Activated CD4-positive, alpha-beta memory T cell treated with anti-CD3 and anti-CD28 coated beads for 36 hours (primary cell): ENCODE data around the gene STIMATE. TPM values are rescaled to one million over a fixed set of nuclear protein-coding genes. Genes with fewer than 3 reads are reported as not detected.

Experiments used
- CTCF ChIA-PET: fragments of 350-600 bp; sonication (Branson Sonifier 250); formaldehyde crosslinking; loops from one replicate; lab custom pipeline; 2021; ENCODE audit warnings: antibody characterized with exemption, inconsistent platforms; lab: Charles Lee
- POLR2A ChIA-PET: fragments of 350-600 bp; sonication (Branson Sonifier 250); formaldehyde crosslinking; loops from one replicate; lab custom pipeline; 2021; ENCODE audit warnings: antibody characterized with exemption; lab: Charles Lee
- DNase-seq: peaks from one replicate; pipeline ENCODE4 v3.0.0-alpha.2; 2020
- H3K27ac Mint-ChIP-seq: one replicate; pipeline ENCODE4 v1.8.0; 2021; ENCODE audit warnings: mixed read lengths
- H3K27me3 Mint-ChIP-seq: one replicate; pipeline ENCODE4 v1.8.0; 2021; ENCODE audit warnings: mixed read lengths
- H3K36me3 Mint-ChIP-seq: one replicate; pipeline ENCODE4 v1.8.0; 2021; ENCODE audit warnings: mixed read lengths
- H3K4me1 Mint-ChIP-seq: one replicate; pipeline ENCODE4 v1.8.0; 2021; ENCODE audit warnings: low read depth, mixed read lengths
- H3K4me3 Mint-ChIP-seq: one replicate; pipeline ENCODE4 v1.8.0; 2021; ENCODE audit warnings: mild to moderate bottlenecking, mixed read lengths
- H3K9me3 Mint-ChIP-seq: one replicate; pipeline ENCODE4 v1.8.0; 2021; ENCODE audit warnings: mixed read lengths
- intact Hi-C: fragments of 100-400 bp; cut with micrococcal nuclease; formaldehyde crosslinking; loops from one replicate; pipeline ENCODE4 v1.15.1; 2023
- total RNA-seq, 2 experiments: library from RNA; stranded (reverse); gene quantifications; one replicate each; pipeline ENCODE4 v1.2.3, GENCODE V29; 2021

STIMATE gene
- total RNA-seq, 2 experiments from 2014 or later = 13.0 to 18.3 TPM

DNA sequence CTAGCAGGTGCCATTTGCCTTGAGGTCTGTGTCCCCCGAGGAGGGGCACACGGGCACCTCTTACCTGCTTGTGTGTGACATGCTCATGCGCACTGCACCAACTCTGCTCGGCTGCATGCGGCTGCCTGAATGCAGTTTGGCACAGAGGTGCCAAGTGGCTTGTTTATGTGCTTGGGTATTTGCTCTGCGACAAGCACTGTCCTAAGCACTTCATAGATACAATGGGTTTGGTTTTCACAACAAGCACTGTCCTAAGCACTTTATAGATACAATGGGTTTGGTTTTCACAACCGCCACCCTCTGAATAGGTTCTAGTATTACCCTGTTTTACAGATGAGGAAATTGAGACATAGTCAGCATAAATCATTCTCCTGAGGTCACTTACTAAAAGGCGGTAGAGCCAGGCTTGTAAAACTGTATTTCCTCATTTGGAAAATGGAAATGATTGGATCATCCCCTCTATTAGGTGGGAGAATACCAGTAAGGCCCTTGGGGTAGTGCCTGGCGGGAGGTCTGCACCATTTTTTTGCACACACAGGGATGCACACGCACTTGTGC lies 67.4 kb downstream of the STIMATE start:
- Mint-ChIP-seq H3K27me3 (no peaks in the 10 kb centered on the region), H3K4me1 (no peaks in the 10 kb centered on the region), H3K36me3 (no peaks in the 10 kb centered on the region), H3K9me3 (no peaks in the 10 kb centered on the region), H3K27ac (no peak overlapping the region), H3K4me3 (no peak overlapping the region)
- ChIA-PET POLR2A (no interaction called here), CTCF (no interaction called here)
- no peak for DNase-seq
- intact Hi-C loops = no loop called here

DNA sequence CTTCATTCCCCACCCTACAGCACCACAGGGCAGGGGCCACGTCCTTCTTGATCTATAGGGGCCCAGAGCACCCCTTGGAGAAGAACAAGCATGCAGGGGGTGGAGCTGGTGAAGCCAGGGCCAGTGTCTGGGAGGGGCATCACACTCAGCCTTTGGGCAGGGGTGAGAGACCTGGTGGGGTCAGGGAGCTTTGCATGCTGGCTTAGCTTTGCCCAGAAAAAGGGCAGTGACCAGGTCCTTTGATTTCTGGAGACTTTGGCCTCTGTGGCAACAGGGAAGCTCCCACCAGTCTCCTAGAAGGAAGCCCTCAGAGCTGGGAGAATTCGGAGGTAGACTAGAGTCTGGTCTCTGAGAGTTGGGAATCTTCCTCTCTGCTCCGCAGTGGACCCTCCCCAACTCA lies 67.9 kb downstream of the STIMATE start:
- intact Hi-C loops = no loop called here

GRCh38 chr3:52827866-52828376 lies 69.4 kb downstream of the STIMATE start:
- intact Hi-C loops = no loop called here
- DNase-seq = no peak
- ChIA-PET CTCF (no interaction called here), POLR2A (no interaction called here)
- H3K4me3 Mint-ChIP-seq = no peak overlapping the region
- no peaks in the 10 kb centered on the region for H3K27me3 Mint-ChIP-seq
- H3K27ac Mint-ChIP-seq = no peak overlapping the region
- no peaks in the 10 kb centered on the region for H3K36me3 Mint-ChIP-seq
- no peaks in the 10 kb centered on the region for H3K4me1 Mint-ChIP-seq
- H3K9me3 Mint-ChIP-seq = no peaks in the 10 kb centered on the region

More for the DNA sequence above, 67.9 kb downstream of the STIMATE start:
- H3K4me3 Mint-ChIP-seq = no peak overlapping the region
- no peaks in the 10 kb centered on the region for H3K27me3 Mint-ChIP-seq
- ChIA-PET CTCF (no interaction called here), POLR2A (interaction anchor here (0.5 kb wide), 1 partner anchor 187 kb away, joined by 3 read pairs; no protein-coding TSS in a partner anchor)
- no peaks in the 10 kb centered on the region for H3K36me3 Mint-ChIP-seq
- no peak overlapping the region for H3K27ac Mint-ChIP-seq
- no peaks in the 10 kb centered on the region for H3K9me3 Mint-ChIP-seq
- DNase-seq = no peak
- H3K4me1 Mint-ChIP-seq = no peaks in the 10 kb centered on the region

- POLR2A ChIA-PET = no interaction called here
- Mint-ChIP-seq H3K9me3 (no peaks in the 10 kb centered on the region), H3K4me1 (no peaks in the 10 kb centered on the region), H3K4me3 (no peak overlapping the region), H3K27ac (no peak overlapping the region), H3K36me3 (no peaks in the 10 kb centered on the region), H3K27me3 (no peaks in the 10 kb centered on the region)
- CTCF ChIA-PET = no interaction called here
- DNase-seq = no peak
- intact Hi-C loops = no loop called here
These were observed 69.9 kb downstream of the STIMATE start for GRCh38 chr3:52827441-52827840.

GRCh38 chr3:52824037-52824436 lies 73.3 kb downstream of the STIMATE start:
- ChIA-PET POLR2A (no interaction called here), CTCF (no interaction called here)
- intact Hi-C loops = no loop called here
- no peak overlapping the region for H3K4me3 Mint-ChIP-seq
- no peaks in the 10 kb centered on the region for H3K9me3 Mint-ChIP-seq
- no peak overlapping the region for H3K27ac Mint-ChIP-seq
- no peaks in the 10 kb centered on the region for H3K27me3 Mint-ChIP-seq
- no peaks in the 10 kb centered on the region for H3K4me1 Mint-ChIP-seq
- H3K36me3 Mint-ChIP-seq = no peaks in the 10 kb centered on the region
- DNase-seq = no peak

DNA sequence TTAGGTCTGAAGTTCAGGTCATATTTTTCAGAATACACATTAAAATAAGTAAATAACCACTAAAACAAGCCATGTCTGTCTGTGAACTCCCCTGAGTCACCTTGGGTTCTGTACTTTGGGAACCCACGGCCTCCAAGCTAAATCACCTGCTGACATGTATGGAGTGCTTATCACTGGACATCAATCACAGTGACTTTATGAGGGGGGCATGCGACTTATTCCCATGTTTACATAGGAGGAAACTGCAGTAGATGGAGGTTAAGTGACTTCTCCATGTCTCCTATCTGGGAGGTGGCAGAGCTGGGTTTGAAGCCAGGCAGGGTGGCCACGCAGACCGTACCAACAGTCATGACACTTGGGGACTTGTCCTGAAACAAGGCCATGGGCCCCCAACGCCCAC lies 75.0 kb downstream of the STIMATE start:
- intact Hi-C loops = no loop called here
- no peak for DNase-seq
- ChIA-PET CTCF (interaction anchor here (2.1 kb wide), 1 partner anchor 24 kb away, joined by 13 read pairs; no protein-coding TSS in a partner anchor), POLR2A (no interaction called here)
- no peaks in the 10 kb centered on the region for H3K4me1 Mint-ChIP-seq
- no peaks in the 10 kb centered on the region for H3K9me3 Mint-ChIP-seq
- no peak overlapping the region for H3K27ac Mint-ChIP-seq
- no peak overlapping the region for H3K4me3 Mint-ChIP-seq
- no peaks in the 10 kb centered on the region for H3K36me3 Mint-ChIP-seq
- H3K27me3 Mint-ChIP-seq = no peaks in the 10 kb centered on the region

GRCh38 chr3:52820736-52821135 lies 76.6 kb downstream of the STIMATE start:
- Mint-ChIP-seq H3K27me3 (no peaks in the 10 kb centered on the region), H3K36me3 (no peaks in the 10 kb centered on the region), H3K4me3 (no peak overlapping the region), H3K27ac (no peak overlapping the region), H3K9me3 (no peaks in the 10 kb centered on the region), H3K4me1 (no peaks in the 10 kb centered on the region)
- ChIA-PET CTCF (interaction anchor here (0.7 to 2.1 kb wide), 8 partner anchors 9 to 238 kb away, joined by 3 to 13 read pairs (median 4); partner anchors contain the start of gene MUSTN1), POLR2A (no interaction called here)
- intact Hi-C loops = no loop called here
- DNase-seq = peak; percentile 40

DNA sequence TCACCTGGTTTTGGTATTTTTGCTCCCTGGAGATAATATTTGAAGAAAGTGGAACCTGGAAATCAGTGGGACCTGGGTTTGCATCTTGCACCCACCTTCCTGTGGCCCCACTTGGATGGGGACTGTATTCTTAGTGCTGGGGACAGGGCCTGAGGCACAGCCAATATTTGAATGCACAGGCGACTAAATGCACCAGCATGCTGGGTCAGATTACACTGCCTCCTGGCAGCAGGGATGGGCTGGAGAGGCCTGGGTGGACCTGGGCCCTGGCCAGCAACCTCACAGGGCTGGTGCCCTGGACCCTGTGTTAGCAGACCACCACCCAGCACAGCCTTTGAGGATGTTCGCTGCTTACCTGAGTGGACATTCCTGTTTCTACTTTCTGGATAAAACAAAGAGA lies 77.4 kb downstream of the STIMATE start:
- intact Hi-C loops = no loop called here
- H3K4me3 Mint-ChIP-seq = no peak overlapping the region
- DNase-seq = no peak
- H3K36me3 Mint-ChIP-seq = no peaks in the 10 kb centered on the region
- no peaks in the 10 kb centered on the region for H3K27me3 Mint-ChIP-seq
- no peak overlapping the region for H3K27ac Mint-ChIP-seq
- POLR2A ChIA-PET = no interaction called here
- no peaks in the 10 kb centered on the region for H3K9me3 Mint-ChIP-seq
- CTCF ChIA-PET = interaction anchor here (1.5 to 1.8 kb wide), 3 partner anchors 8 to 31 kb away, joined by 3 to 12 read pairs (median 12); no protein-coding TSS in a partner anchor
- H3K4me1 Mint-ChIP-seq = no peaks in the 10 kb centered on the region

DNA sequence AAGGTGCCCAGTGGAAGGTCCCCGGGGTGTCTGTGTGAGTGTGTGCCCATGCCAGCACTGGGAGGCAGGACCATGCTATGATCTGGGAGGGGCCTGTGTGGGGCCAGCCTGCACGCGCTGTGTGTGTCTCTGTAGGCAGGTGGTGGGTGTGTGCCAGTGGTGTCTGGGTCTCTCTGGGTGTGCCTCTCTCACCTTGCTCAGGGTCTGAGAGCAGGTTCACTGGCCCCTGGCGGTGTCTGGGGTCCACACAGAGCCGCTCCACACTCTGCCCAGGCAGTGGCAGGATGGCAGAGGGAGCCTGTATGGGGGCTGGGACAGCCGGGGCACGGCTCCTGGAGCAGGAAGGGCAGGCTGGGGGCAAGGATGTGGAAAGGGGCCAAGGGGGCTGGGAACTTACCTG lies 79.5 kb downstream of the STIMATE start:
- ChIA-PET CTCF (no interaction called here), POLR2A (no interaction called here)
- Mint-ChIP-seq H3K9me3 (no peaks in the 10 kb centered on the region), H3K27me3 (no peaks in the 10 kb centered on the region), H3K4me1 (no peaks in the 10 kb centered on the region), H3K27ac (no peak overlapping the region), H3K36me3 (no peaks in the 10 kb centered on the region), H3K4me3 (no peak overlapping the region)
- no peak for DNase-seq
- intact Hi-C loops = no loop called here

GRCh38 chr3:52817221-52817620 lies 80.1 kb downstream of the STIMATE start:
- Mint-ChIP-seq H3K9me3 (no peaks in the 10 kb centered on the region), H3K4me3 (no peak overlapping the region), H3K36me3 (no peaks in the 10 kb centered on the region), H3K27me3 (no peaks in the 10 kb centered on the region), H3K4me1 (no peaks in the 10 kb centered on the region), H3K27ac (no peak overlapping the region)
- CTCF ChIA-PET = no interaction called here
- POLR2A ChIA-PET = no interaction called here
- intact Hi-C loops = no loop called here
- no peak for DNase-seq

GRCh38 chr3:52816654-52817053 lies 80.7 kb downstream of the STIMATE start:
- ChIA-PET POLR2A (no interaction called here), CTCF (no interaction called here)
- intact Hi-C loops = no loop called here
- no peaks in the 10 kb centered on the region for H3K27me3 Mint-ChIP-seq
- H3K4me1 Mint-ChIP-seq = no peaks in the 10 kb centered on the region
- DNase-seq = no peak
- H3K4me3 Mint-ChIP-seq = no peak overlapping the region
- no peaks in the 10 kb centered on the region for H3K9me3 Mint-ChIP-seq
- H3K27ac Mint-ChIP-seq = no peak overlapping the region
- no peaks in the 10 kb centered on the region for H3K36me3 Mint-ChIP-seq

- POLR2A ChIA-PET = no interaction called here
- no peaks in the 10 kb centered on the region for H3K9me3 Mint-ChIP-seq
- H3K27me3 Mint-ChIP-seq = no peaks in the 10 kb centered on the region
- no peaks in the 10 kb centered on the region for H3K36me3 Mint-ChIP-seq
- intact Hi-C loops = no loop called here
- no peak for DNase-seq
- CTCF ChIA-PET = no interaction called here
- no peaks in the 10 kb centered on the region for H3K4me1 Mint-ChIP-seq
- H3K4me3 Mint-ChIP-seq = no peak overlapping the region
- no peak overlapping the region for H3K27ac Mint-ChIP-seq
These were observed 81.1 kb downstream of the STIMATE start for GRCh38 chr3:52816199-52816598.

GRCh38 chr3:52813810-52814209 lies 83.5 kb downstream of the STIMATE start:
- H3K4me1 Mint-ChIP-seq = no peaks in the 10 kb centered on the region
- intact Hi-C loops = no loop called here
- H3K27ac Mint-ChIP-seq = no peak overlapping the region
- ChIA-PET CTCF (no interaction called here), POLR2A (no interaction called here)
- H3K36me3 Mint-ChIP-seq = no peaks in the 10 kb centered on the region
- no peaks in the 10 kb centered on the region for H3K9me3 Mint-ChIP-seq
- H3K4me3 Mint-ChIP-seq = no peak overlapping the region
- H3K27me3 Mint-ChIP-seq = no peaks in the 10 kb centered on the region
- DNase-seq = no peak
